Ascending aorta (tissue), 2 donors: ENCODE results near the gene KDM2B. TPM values are rescaled to one million over a fixed set of nuclear protein-coding genes. Genes with fewer than 3 reads are reported as not detected.

Source experiments
- DNase-seq, 2 donors: peaks; one replicate each; pipeline ENCODE4 v3.0.0-alpha.2; 2019; ENCODE audit warnings: low spot score in 2 of 2
- H3K27ac ChIP-seq, 2 donors: fragments of 200-600 bp; sonication (generic); one replicate each; pipeline ENCODE4 v1.5.1; 2016 to 2017; ENCODE audit warnings: mild to moderate bottlenecking in 1 of 2
- H3K27me3 ChIP-seq: fragments of 200-600 bp; sonication (generic); one replicate; pipeline ENCODE4 v1.5.1; 2017
- H3K36me3 ChIP-seq, 2 donors: fragments of 200-600 bp; sonication (generic); one replicate each; pipeline ENCODE4 v1.5.1; 2016
- H3K4me1 ChIP-seq, 2 donors: fragments of 200-600 bp; sonication (generic); one replicate each; pipeline ENCODE4 v1.5.1; 2016 to 2017; ENCODE audit warnings: mild to moderate bottlenecking in 1 of 2
- H3K4me3 ChIP-seq, 2 donors: fragments of 200-600 bp; sonication (generic); one replicate each; pipeline ENCODE4 v1.5.1; 2016 to 2017; ENCODE audit warnings: mild to moderate bottlenecking in 1 of 2
- H3K9me3 ChIP-seq, 2 donors: fragments of 200-600 bp; sonication (generic); one replicate each; pipeline ENCODE4 v1.5.1; 2016
- intact Hi-C: fragments of 100-400 bp; cut with DNase I; formaldehyde crosslinking; loops from one replicate; pipeline ENCODE4 v1.15.1; 2023
- total RNA-seq: library from RNA; depleted of rRNA; stranded (reverse); fragments of >200 nt; gene quantifications from one replicate; pipeline ENCODE4 v1.1.0, GENCODE V29; 2016
- TF ChIP-seq, protein P1 (sequence below), 3 experiments: fragments of 200-600 bp in 2 of 3; fragments of 450-650 bp in 1 of 3; sonication (generic) in 2 of 3; IDR thresholded peaks; one replicate each; pipeline ENCODE4 v1.5.1; 2016 to 2019; ENCODE audit warnings: antibody characterized with exemption in 3 of 3, mild to moderate bottlenecking in 1 of 3, moderate library complexity in 1 of 3

The KDM2B gene
- total RNA-seq, 1 donor from 2014 or later: 17.3 TPM

DNA sequence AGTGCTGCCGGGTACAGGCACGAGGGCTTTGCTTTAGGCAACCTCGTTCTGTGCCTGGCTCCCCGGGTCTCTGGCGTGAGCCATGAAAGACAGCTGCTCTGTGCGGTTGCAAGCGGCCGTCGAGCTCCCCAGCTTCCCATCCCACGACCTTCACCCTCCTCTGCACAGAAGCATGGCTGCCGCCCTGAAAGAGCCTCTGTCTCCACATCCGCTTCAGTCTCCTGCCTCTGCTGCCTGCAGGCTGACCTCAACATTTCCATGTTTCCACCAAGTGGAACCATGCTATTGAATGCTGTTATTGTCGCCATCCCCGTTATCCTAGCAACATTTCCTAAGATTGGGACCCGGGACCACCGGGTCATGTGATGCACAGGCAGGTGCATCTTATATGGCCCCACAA, 57.1 kb downstream of the KDM2B start:
- DNase-seq: no peak
- no peaks in the 10 kb centered on the region for H3K9me3 ChIP-seq
- H3K4me1 ChIP-seq: no peaks in the 10 kb centered on the region
- H3K27ac ChIP-seq: no peak overlapping the region
- intact Hi-C loops: no loop called here
- peaks cover 10 to 20% of the 10 kb centered on the region in 2 donors for H3K36me3 ChIP-seq
- H3K27me3 ChIP-seq: no peaks in the 10 kb centered on the region
- H3K4me3 ChIP-seq: no peak overlapping the region
- TF ChIP-seq, protein P1, sequence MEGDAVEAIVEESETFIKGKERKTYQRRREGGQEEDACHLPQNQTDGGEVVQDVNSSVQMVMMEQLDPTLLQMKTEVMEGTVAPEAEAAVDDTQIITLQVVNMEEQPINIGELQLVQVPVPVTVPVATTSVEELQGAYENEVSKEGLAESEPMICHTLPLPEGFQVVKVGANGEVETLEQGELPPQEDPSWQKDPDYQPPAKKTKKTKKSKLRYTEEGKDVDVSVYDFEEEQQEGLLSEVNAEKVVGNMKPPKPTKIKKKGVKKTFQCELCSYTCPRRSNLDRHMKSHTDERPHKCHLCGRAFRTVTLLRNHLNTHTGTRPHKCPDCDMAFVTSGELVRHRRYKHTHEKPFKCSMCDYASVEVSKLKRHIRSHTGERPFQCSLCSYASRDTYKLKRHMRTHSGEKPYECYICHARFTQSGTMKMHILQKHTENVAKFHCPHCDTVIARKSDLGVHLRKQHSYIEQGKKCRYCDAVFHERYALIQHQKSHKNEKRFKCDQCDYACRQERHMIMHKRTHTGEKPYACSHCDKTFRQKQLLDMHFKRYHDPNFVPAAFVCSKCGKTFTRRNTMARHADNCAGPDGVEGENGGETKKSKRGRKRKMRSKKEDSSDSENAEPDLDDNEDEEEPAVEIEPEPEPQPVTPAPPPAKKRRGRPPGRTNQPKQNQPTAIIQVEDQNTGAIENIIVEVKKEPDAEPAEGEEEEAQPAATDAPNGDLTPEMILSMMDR (IDR thresholded peaks at IDR 0.05): no peak

DNA sequence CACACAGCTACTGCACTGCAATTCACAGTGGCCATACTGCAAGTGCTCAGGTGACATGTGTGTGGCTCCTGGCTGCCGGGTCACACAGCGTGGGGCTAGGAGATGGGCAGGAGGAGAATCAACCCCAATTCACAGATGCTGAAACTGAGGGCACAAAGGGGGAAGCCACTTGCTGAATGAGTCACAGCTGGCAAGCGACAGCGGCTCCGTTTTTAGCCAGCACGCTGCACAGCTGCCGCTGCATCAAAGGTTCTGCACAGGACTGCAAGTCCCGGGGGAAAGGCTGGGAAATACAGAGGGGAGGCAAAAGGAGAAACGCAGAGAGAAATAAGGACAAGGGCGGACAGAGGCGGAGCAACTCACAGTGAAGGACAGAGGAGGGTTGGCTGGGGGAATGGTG, 57.9 kb downstream of the KDM2B start:
- no peak overlapping the region for H3K27ac ChIP-seq

DNA sequence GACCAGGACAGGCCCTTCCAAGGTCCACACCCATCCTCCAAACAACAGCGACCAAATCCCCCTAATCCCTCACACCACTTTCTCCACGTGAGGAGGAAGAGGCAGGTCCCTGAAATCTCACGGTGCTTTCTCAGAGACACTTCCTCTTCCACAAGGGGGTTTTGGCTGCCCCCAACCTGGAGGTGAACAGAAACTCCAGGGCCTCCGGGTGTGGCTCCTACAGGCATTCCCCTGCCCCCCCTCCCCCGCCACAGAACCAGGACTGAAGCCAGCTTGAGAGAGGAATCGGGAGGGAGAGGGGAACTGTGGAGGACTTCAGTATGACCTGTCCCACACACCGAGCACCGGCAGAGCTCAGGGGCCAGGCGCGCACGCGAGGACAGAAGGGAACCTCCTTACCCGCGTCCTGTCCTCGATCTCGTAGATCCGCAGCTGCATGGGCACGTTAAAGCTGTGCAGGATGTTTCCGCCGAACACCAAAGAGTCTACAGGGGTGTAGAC, 60.2 kb downstream of the KDM2B start:
- no peak for DNase-seq
- H3K4me3 ChIP-seq: no peak overlapping the region
- H3K4me1 ChIP-seq: no peaks in the 10 kb centered on the region
- TF ChIP-seq, protein P1 (IDR thresholded peaks at IDR 0.05): no peak
- H3K36me3 ChIP-seq: peaks cover 11 to 12% of the 10 kb centered on the region in 2 donors
- no peaks in the 10 kb centered on the region for H3K27me3 ChIP-seq
- no peak overlapping the region for H3K27ac ChIP-seq
- intact Hi-C loops: no loop called here
- H3K9me3 ChIP-seq: no peaks in the 10 kb centered on the region

More for the DNA sequence above, 57.9 kb downstream of the KDM2B start:
- TF ChIP-seq, protein P1 (IDR thresholded peaks at IDR 0.05): no peak
- no peaks in the 10 kb centered on the region for H3K27me3 ChIP-seq
- no peak for DNase-seq
- peaks cover 12 to 19% of the 10 kb centered on the region in 2 donors for H3K36me3 ChIP-seq
- intact Hi-C loops: no loop called here
- no peaks in the 10 kb centered on the region for H3K9me3 ChIP-seq
- H3K4me1 ChIP-seq: no peaks in the 10 kb centered on the region
- H3K4me3 ChIP-seq: no peak overlapping the region

DNA sequence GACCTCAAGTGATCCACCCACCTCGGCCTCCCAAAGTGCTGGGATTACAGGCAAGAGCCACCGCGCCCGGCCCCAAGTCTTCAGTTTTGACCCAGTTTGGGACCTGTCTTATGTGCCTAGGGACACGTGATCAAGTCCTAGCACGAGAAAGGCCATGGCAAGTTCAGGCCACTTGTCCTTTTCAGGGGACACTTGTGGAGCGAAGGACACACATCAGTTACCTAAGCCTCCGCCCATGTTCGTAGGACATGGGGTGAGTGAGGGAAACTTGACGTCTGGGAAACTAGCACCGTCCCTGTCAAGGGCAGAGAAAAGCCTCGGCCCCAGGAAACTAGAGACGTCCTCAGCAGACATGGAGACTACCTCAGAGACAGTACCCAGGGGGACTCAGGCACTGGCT, 60.7 kb downstream of the KDM2B start:
- no peaks in the 10 kb centered on the region for H3K9me3 ChIP-seq
- intact Hi-C loops: no loop called here
- H3K36me3 ChIP-seq: peaks cover 11 to 12% of the 10 kb centered on the region in 2 donors
- no peak overlapping the region for H3K27ac ChIP-seq
- DNase-seq: no peak
- no peaks in the 10 kb centered on the region for H3K4me1 ChIP-seq
- TF ChIP-seq, protein P1 (IDR thresholded peaks at IDR 0.05): no peak
- no peaks in the 10 kb centered on the region for H3K27me3 ChIP-seq
- no peak overlapping the region for H3K4me3 ChIP-seq

DNA sequence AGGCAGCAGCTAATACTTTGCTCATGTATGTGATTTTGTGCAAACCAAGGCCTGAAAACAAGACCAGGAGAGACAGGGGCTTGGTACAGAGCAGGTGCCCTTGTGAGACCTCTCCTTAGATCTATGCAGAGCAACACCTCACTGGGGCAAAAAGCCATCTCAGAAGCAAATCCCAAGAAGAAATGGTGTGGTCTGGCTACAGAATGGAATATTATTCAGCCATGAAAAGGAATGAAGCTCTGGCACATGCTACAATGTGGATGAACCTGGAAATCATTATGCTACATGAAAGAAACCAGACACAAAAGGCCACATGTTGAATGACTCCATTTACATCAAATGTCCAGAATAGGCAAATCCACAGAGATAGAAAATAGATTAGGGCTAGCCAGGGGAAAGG, 61.6 kb downstream of the KDM2B start:
- Histone ChIP-seq H3K27me3 (no peaks in the 10 kb centered on the region), H3K4me1 (no peaks in the 10 kb centered on the region), H3K27ac (no peak overlapping the region), H3K4me3 (no peak overlapping the region), H3K36me3 (peaks cover 11 to 12% of the 10 kb centered on the region in 2 donors), H3K9me3 (no peaks in the 10 kb centered on the region)
- TF ChIP-seq, protein P1 (IDR thresholded peaks at IDR 0.05): no peak
- intact Hi-C loops: no loop called here
- no peak for DNase-seq

DNA sequence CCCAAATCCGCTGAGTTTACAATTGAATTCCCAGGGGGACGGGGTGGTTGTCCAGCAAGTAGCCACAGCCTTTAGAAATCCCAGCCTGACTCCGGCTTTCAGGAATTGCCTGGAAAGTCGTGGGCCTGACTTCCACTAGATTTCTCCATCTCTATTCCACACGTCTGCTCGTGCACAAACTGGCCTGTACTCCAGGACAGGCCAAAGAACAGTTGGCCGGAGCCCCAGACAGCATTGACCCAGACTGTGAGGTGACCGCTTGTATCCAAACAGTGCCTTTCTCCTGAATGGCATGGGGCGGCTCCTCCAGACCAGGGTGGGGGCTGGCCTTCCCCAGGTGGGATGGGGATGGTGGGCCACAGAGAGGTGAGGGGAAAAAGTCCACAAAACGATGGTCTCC, 62.2 kb downstream of the KDM2B start:
- no peak overlapping the region for H3K27ac ChIP-seq
- TF ChIP-seq, protein P1 (IDR thresholded peaks at IDR 0.05): no peak
- H3K36me3 ChIP-seq: peaks cover 11 to 12% of the 10 kb centered on the region in 2 donors
- H3K4me3 ChIP-seq: no peak overlapping the region
- no peaks in the 10 kb centered on the region for H3K4me1 ChIP-seq
- no peaks in the 10 kb centered on the region for H3K27me3 ChIP-seq
- DNase-seq: no peak
- H3K9me3 ChIP-seq: no peaks in the 10 kb centered on the region
- intact Hi-C loops: no loop called here
